ENCODE results near the gene RET. TPM values are rescaled to one million over a fixed set of nuclear protein-coding genes. Genes with fewer than 3 reads are reported as not detected.

The RET gene
- total RNA-seq, 8 experiments from 2014 or later, result 0.36 to 24.1 (median 0.71) TPM

GRCh38 chr10:43108951-43109350, 32.1 kb downstream of the RET start:
- Histone ChIP-seq H3K27ac (no peak overlapping the region), H3K4me3 (no peak overlapping the region), H3K4me1 (replicated peaks in 1 of 2) (peaks cover 0 to 3% of the 10 kb centered on the region in 2 donors)
- in situ Hi-C loops (cut with MboI; ENCODE audit: low pct_unique_long_range_greater_than_20kb in 2 of 9, low sequenced_read_pairs in 9 of 9, unreplicated experiment in 9 of 9), result loop anchor here in 6 of 9 experiments (25.0 kb wide), 1 partner anchor 247 kb away; no protein-coding TSS in a partner anchor
- 80 to 100% (median 87%) methylated on average over 2 to 6 of the region's 12 CpGs; no CpG with 5 or more reads in 6 of the 10 experiments for WGBS, 10 experiments
- ATAC-seq (replicated peaks in 6 of 8), result no peak

GRCh38 chr10:43109671-43110249, 32.9 kb downstream of the RET start:
- 0 to 100% (median 73%) methylated on average over 2 to 10 of the region's 20 CpGs; no CpG with 5 or more reads in 1 of the 10 experiments for WGBS, 10 experiments
- ATAC-seq (replicated peaks in 6 of 8), result peak in 2 of 8 experiments; percentile 7 to 51
- Histone ChIP-seq H3K27ac (no peak overlapping the region), H3K4me1 (replicated peaks in 1 of 2) (peaks cover 0 to 3% of the 10 kb centered on the region in 2 donors), H3K4me3 (no peak overlapping the region)
- in situ Hi-C loops (cut with MboI; ENCODE audit: low pct_unique_long_range_greater_than_20kb in 2 of 9, low sequenced_read_pairs in 9 of 9, unreplicated experiment in 9 of 9), result loop anchor here in 6 of 9 experiments (25.0 kb wide), 1 partner anchor 247 kb away; no protein-coding TSS in a partner anchor

- peak in 2 of 8 experiments; percentile 21 to 24 for ATAC-seq (replicated peaks in 6 of 8)
- H3K4me1 ChIP-seq (replicated peaks in 1 of 2), result peaks cover 0 to 3% of the 10 kb centered on the region in 2 donors
- in situ Hi-C loops (cut with MboI; ENCODE audit: low pct_unique_long_range_greater_than_20kb in 2 of 9, low sequenced_read_pairs in 9 of 9, unreplicated experiment in 9 of 9), result loop anchor here in 6 of 9 experiments (25.0 kb wide), 1 partner anchor 248 kb away; no protein-coding TSS in a partner anchor
- H3K27ac ChIP-seq, result no peak overlapping the region
- H3K4me3 ChIP-seq, result no peak overlapping the region
- 75% methylated on average over 1 of the region's 7 CpGs; no CpG with 5 or more reads in 9 of the 10 experiments for WGBS, 10 experiments
These were observed 33.6 kb downstream of the RET start for GRCh38 chr10:43110338-43111071.

- Histone ChIP-seq H3K4me3 (no peak overlapping the region), H3K27ac (no peak overlapping the region), H3K4me1 (replicated peaks in 1 of 2) (no peaks in the 10 kb centered on the region)
- in situ Hi-C loops (cut with MboI; ENCODE audit: low pct_unique_long_range_greater_than_20kb in 2 of 9, low sequenced_read_pairs in 9 of 9, unreplicated experiment in 9 of 9), result loop anchor here in 6 of 9 experiments (25.0 kb wide), 1 partner anchor 249 kb away; no protein-coding TSS in a partner anchor
- WGBS, 10 experiments, result no CpG with 5 or more reads among the region's 11 CpGs
- no peak for ATAC-seq (replicated peaks in 6 of 8)
These were observed 34.2 kb downstream of the RET start for GRCh38 chr10:43111101-43111500.

GRCh38 chr10:43111921-43112607, 35.2 kb downstream of the RET start:
- 60 to 100% (median 77%) methylated on average over 1 to 10 of the region's 17 CpGs; no CpG with 5 or more reads in 3 of the 10 experiments for WGBS, 10 experiments
- Histone ChIP-seq H3K4me1 (replicated peaks in 1 of 2) (no peaks in the 10 kb centered on the region), H3K4me3 (no peak overlapping the region), H3K27ac (no peak overlapping the region)
- ATAC-seq (replicated peaks in 6 of 8), result no peak
- in situ Hi-C loops (cut with MboI; ENCODE audit: low pct_unique_long_range_greater_than_20kb in 2 of 9, low sequenced_read_pairs in 9 of 9, unreplicated experiment in 9 of 9), result loop anchor here in 6 of 9 experiments (25.0 kb wide), 1 partner anchor 250 kb away; no protein-coding TSS in a partner anchor

- no peak for ATAC-seq (replicated peaks in 6 of 8)
- H3K27ac ChIP-seq, result no peak overlapping the region
- in situ Hi-C loops (cut with MboI; ENCODE audit: low pct_unique_long_range_greater_than_20kb in 2 of 9, low sequenced_read_pairs in 9 of 9, unreplicated experiment in 9 of 9), result loop anchor here in 6 of 9 experiments (25.0 kb wide), 1 partner anchor 250 kb away; no protein-coding TSS in a partner anchor
- no peak overlapping the region for H3K4me3 ChIP-seq
- H3K4me1 ChIP-seq (replicated peaks in 1 of 2), result no peaks in the 10 kb centered on the region
- WGBS, 10 experiments, result 60 to 100% (median 80%) methylated on average over 1 to 4 of the region's 7 CpGs; no CpG with 5 or more reads in 5 of the 10 experiments
These were observed 35.7 kb downstream of the RET start for GRCh38 chr10:43112608-43112961.

GRCh38 chr10:43113201-43114087, 36.6 kb downstream of the RET start:
- in situ Hi-C loops (cut with MboI; ENCODE audit: low pct_unique_long_range_greater_than_20kb in 2 of 9, low sequenced_read_pairs in 9 of 9, unreplicated experiment in 9 of 9), result loop anchor here in 6 of 9 experiments (25.0 kb wide), 1 partner anchor 251 kb away; no protein-coding TSS in a partner anchor

GRCh38 chr10:43114088-43114742, 37.3 kb downstream of the RET start:
- H3K4me1 ChIP-seq (replicated peaks in 1 of 2), result no peaks in the 10 kb centered on the region
- 40 to 100% (median 67%) methylated on average over 1 to 5 of the region's 24 CpGs; no CpG with 5 or more reads in 5 of the 10 experiments for WGBS, 10 experiments
- no peak for ATAC-seq (replicated peaks in 6 of 8)
- H3K4me3 ChIP-seq, result no peak overlapping the region
- no peak overlapping the region for H3K27ac ChIP-seq
- in situ Hi-C loops (cut with MboI; ENCODE audit: low pct_unique_long_range_greater_than_20kb in 2 of 9, low sequenced_read_pairs in 9 of 9, unreplicated experiment in 9 of 9), result loop anchor here in 6 of 9 experiments (25.0 kb wide), 1 partner anchor 252 kb away; no protein-coding TSS in a partner anchor

More at GRCh38 chr10:43113201-43114087, 36.6 kb downstream of the RET start:
- Histone ChIP-seq H3K27ac (no peak overlapping the region), H3K4me3 (no peak overlapping the region), H3K4me1 (replicated peaks in 1 of 2) (no peaks in the 10 kb centered on the region)
- 60 to 84% (median 74%) methylated on average over 1 to 4 of the region's 16 CpGs; no CpG with 5 or more reads in 6 of the 10 experiments for WGBS, 10 experiments
- ATAC-seq (replicated peaks in 6 of 8), result no peak

GRCh38 chr10:43114743-43115611, 38.1 kb downstream of the RET start:
- no peak overlapping the region for H3K4me3 ChIP-seq
- ATAC-seq (replicated peaks in 6 of 8), result peak in 3 of 8 experiments; percentile 65 to 93 (median 84)
- H3K27ac ChIP-seq, result no peak overlapping the region
- in situ Hi-C loops (cut with MboI; ENCODE audit: low pct_unique_long_range_greater_than_20kb in 2 of 9, low sequenced_read_pairs in 9 of 9, unreplicated experiment in 9 of 9), result loop anchor here in 6 of 9 experiments (25.0 kb wide), 1 partner anchor 253 kb away; no protein-coding TSS in a partner anchor
- 40 to 100% (median 80%) methylated on average over 2 to 5 of the region's 17 CpGs; no CpG with 5 or more reads in 5 of the 10 experiments for WGBS, 10 experiments
- H3K4me1 ChIP-seq (replicated peaks in 1 of 2), result no peaks in the 10 kb centered on the region

GRCh38 chr10:43115881-43116595, 39.2 kb downstream of the RET start:
- no peak overlapping the region for H3K4me3 ChIP-seq
- no peaks in the 10 kb centered on the region for H3K4me1 ChIP-seq (replicated peaks in 1 of 2)
- H3K27ac ChIP-seq, result no peak overlapping the region
- WGBS, 10 experiments, result 75 to 100% (median 80%) methylated on average over 1 to 6 of the region's 10 CpGs; no CpG with 5 or more reads in 4 of the 10 experiments
- ATAC-seq (replicated peaks in 6 of 8), result no peak
- in situ Hi-C loops (cut with MboI; ENCODE audit: low pct_unique_long_range_greater_than_20kb in 2 of 9, low sequenced_read_pairs in 9 of 9, unreplicated experiment in 9 of 9), result loop anchor here in 6 of 9 experiments (25.0 kb wide), 1 partner anchor 254 kb away; no protein-coding TSS in a partner anchor

All from motor neuron (in vitro differentiated cells).